IMR-90 (cell line): Measurements from ENCODE around the gene INKA1. TPM values are rescaled to one million over a fixed set of nuclear protein-coding genes. Genes with fewer than 3 reads are reported as not detected.

ENCODE experiments used
- ATAC-seq: fragments of 200-7000 bp; cut with Tn5 transposase; 2 replicates; pipeline ENCODE4 v1.9.1; 2020; ENCODE audit warnings: low read depth, mild to moderate bottlenecking, moderate library complexity
- BruUV-seq: library from RNA; stranded (reverse); fragments of 400-500 nt; replicated peaks from 2 replicates; lab custom pipeline; 2021; lab: Mats Ljungman, UMichigan
- CTCF ChIA-PET: fragments of 300-600 bp; formaldehyde crosslinking; extraction: SDS; loops from one replicate; lab custom pipeline; 2021; ENCODE audit warnings: antibody characterized with exemption; lab: Yijun Ruan, JAX
- POLR2A ChIA-PET: fragments of 300-600 bp; sonication (Branson Sonifier 250); formaldehyde crosslinking; loops from one replicate; lab custom pipeline; 2022; ENCODE audit warnings: antibody characterized with exemption; ENCODE audit not compliant: unreplicated experiment; lab: Charles Lee
- DNase-seq: peaks from one replicate; pipeline ENCODE4 v3.0.0; 2013
- H2AFZ ChIP-seq: replicated peaks from 2 replicates; pipeline ENCODE3; 2013; ENCODE audit warnings: low read length, mild to moderate bottlenecking; ENCODE audit not compliant: poor library complexity
- H2AK5ac ChIP-seq: 2 replicates; pipeline ENCODE4 v1.6.1; 2013; ENCODE audit warnings: low read depth, low read length, inconsistent platforms
- H2AK9ac ChIP-seq: replicated peaks from 2 replicates; pipeline ENCODE3; 2013; ENCODE audit warnings: mild to moderate bottlenecking, low read depth, low read length, moderate library complexity; ENCODE audit not compliant: poor library complexity
- H2BK120ac ChIP-seq: 2 replicates; pipeline ENCODE4 v1.6.1; 2013; ENCODE audit warnings: low read depth, low read length, inconsistent platforms
- H2BK15ac ChIP-seq: 3 replicates; pipeline ENCODE4 v1.6.1; 2013; ENCODE audit warnings: low read depth, low read length, inconsistent platforms
- H2BK20ac ChIP-seq: 2 replicates; pipeline ENCODE4 v1.6.1; 2013; ENCODE audit warnings: low read depth, mild to moderate bottlenecking, inconsistent platforms, low read length, moderate library complexity
- H2BK5ac ChIP-seq: 2 replicates; pipeline ENCODE4 v1.6.1; 2013; ENCODE audit warnings: mild to moderate bottlenecking, low read depth, low read length, inconsistent platforms; ENCODE audit not compliant: poor library complexity, severe bottlenecking
- H3K14ac ChIP-seq: replicated peaks from 2 replicates; pipeline ENCODE4 v1.6.1; 2013; ENCODE audit warnings: low read depth, low read length, inconsistent platforms
- H3K18ac ChIP-seq: 2 replicates; pipeline ENCODE4 v1.6.1; 2013; ENCODE audit warnings: low read depth, low read length, control low read depth
- H3K23ac ChIP-seq: 2 replicates; pipeline ENCODE4 v1.6.1; 2013; ENCODE audit warnings: low read depth, low read length, inconsistent platforms
- H3K27ac ChIP-seq: 2 replicates; pipeline ENCODE4 v1.5.1; 2013; ENCODE audit warnings: mild to moderate bottlenecking, control low read depth, low read length; ENCODE audit not compliant: insufficient read depth
- H3K27me3 ChIP-seq: 2 replicates; pipeline ENCODE4 v1.6.1; 2013; ENCODE audit warnings: low read length; ENCODE audit not compliant: control insufficient read depth, insufficient read depth
- H3K36me3 ChIP-seq: 2 replicates; pipeline ENCODE4 v1.6.1; 2013; ENCODE audit warnings: low read length, mixed read lengths; ENCODE audit not compliant: control insufficient read depth, insufficient read depth
- H3K4ac ChIP-seq: 2 replicates; pipeline ENCODE4 v1.6.1; 2013; ENCODE audit warnings: low read depth, low read length, inconsistent platforms
- H3K4me1 ChIP-seq: 2 replicates; pipeline ENCODE4 v1.6.1; 2013; ENCODE audit warnings: low read length, mixed read lengths; ENCODE audit not compliant: control insufficient read depth, insufficient read depth
- H3K4me2 ChIP-seq: 2 replicates; pipeline ENCODE4 v1.6.1; 2013; ENCODE audit warnings: low read depth, mild to moderate bottlenecking, control low read depth, low read length, moderate library complexity
- H3K4me3 ChIP-seq: 2 replicates; pipeline ENCODE4 v1.5.1; 2013; ENCODE audit warnings: low read depth, mild to moderate bottlenecking, control low read depth, low read length, moderate library complexity; ENCODE audit not compliant: insufficient read depth
- H3K56ac ChIP-seq: 2 replicates; pipeline ENCODE4 v1.6.1; 2013; ENCODE audit warnings: low read length, inconsistent platforms; ENCODE audit not compliant: insufficient read depth; ENCODE audit errors: extremely low read depth
- H3K79me1 ChIP-seq, 2 experiments: 2 replicates each; pipeline ENCODE4 v1.6.1; 2013; ENCODE audit warnings: low read length in 2 of 2, inconsistent platforms in 1 of 2, low read depth in 1 of 2
- H3K9ac ChIP-seq: 2 replicates; pipeline ENCODE4 v1.6.1; 2013; ENCODE audit warnings: low read depth, low read length, control low read depth
- H3K9me1 ChIP-seq: 2 replicates; pipeline ENCODE4 v1.6.1; 2013; ENCODE audit warnings: low read length, inconsistent platforms; ENCODE audit not compliant: insufficient read depth
- H3K9me3 ChIP-seq: 2 replicates; pipeline ENCODE4 v1.6.1; 2013; ENCODE audit warnings: low read length; ENCODE audit not compliant: control insufficient read depth, insufficient read depth
- H4K20me1 ChIP-seq: 2 replicates; pipeline ENCODE4 v1.6.1; 2013; ENCODE audit warnings: low read length, inconsistent platforms; ENCODE audit not compliant: insufficient read depth
- H4K5ac ChIP-seq: 2 replicates; pipeline ENCODE4 v1.6.1; 2013; ENCODE audit warnings: mild to moderate bottlenecking, low read depth, low read length, control low read depth
- H4K8ac ChIP-seq, 2 experiments: 2 replicates each; pipeline ENCODE4 v1.6.1; 2013; ENCODE audit warnings: low read depth in 2 of 2, low read length in 2 of 2, control low read depth in 1 of 2, inconsistent platforms in 1 of 2
- H4K91ac ChIP-seq: 2 replicates; pipeline ENCODE4 v1.6.1; 2013; ENCODE audit warnings: low read depth, low read length, inconsistent platforms; ENCODE audit not compliant: insufficient read depth
- BHLHE40 ChIP-seq: fragments of 150-350 bp; IDR thresholded peaks from 2 replicates; pipeline ENCODE4 v1.6.1; 2016; ENCODE audit warnings: mild to moderate bottlenecking, low read depth, low read length
- CHD1 ChIP-seq: IDR thresholded peaks from 2 replicates; pipeline ENCODE4 v1.6.1; 2012; ENCODE audit warnings: low read depth, low read length, improper control_type of control experiment
- FOS ChIP-seq: fragments of 150-350 bp; IDR thresholded peaks from 2 replicates; pipeline ENCODE4 v1.6.1; 2016; ENCODE audit warnings: low read depth, low read length
- MAFK ChIP-seq: IDR thresholded peaks from 2 replicates; pipeline ENCODE4 v1.6.1; 2012; ENCODE audit warnings: low read depth, low read length, improper control_type of control experiment
- MAZ ChIP-seq: IDR thresholded peaks from 2 replicates; pipeline ENCODE4 v1.6.1; 2012; ENCODE audit warnings: low read depth, mild to moderate bottlenecking, low read length, improper control_type of control experiment, moderate library complexity, borderline replicate concordance
- MXI1 ChIP-seq: IDR thresholded peaks from 2 replicates; pipeline ENCODE4 v1.6.1; 2012; ENCODE audit warnings: low read depth, mild to moderate bottlenecking, low read length, moderate library complexity, borderline replicate concordance
- NFE2L2 ChIP-seq: fragments of 150-350 bp; IDR thresholded peaks from 2 replicates; pipeline ENCODE4 v1.6.1; 2016; ENCODE audit warnings: low read depth, mild to moderate bottlenecking, low read length
- POLR2A ChIP-seq: IDR thresholded peaks from 2 replicates; pipeline ENCODE4 v1.6.1; 2012; ENCODE audit warnings: mild to moderate bottlenecking, low read depth, low read length
- RAD21 ChIP-seq: IDR thresholded peaks from 2 replicates; pipeline ENCODE4 v1.6.1; 2012; ENCODE audit warnings: low read length, improper control_type of control experiment
- RCOR1 ChIP-seq: IDR thresholded peaks from 2 replicates; pipeline ENCODE4 v1.6.1; 2012; ENCODE audit warnings: mild to moderate bottlenecking, low read length, improper control_type of control experiment; ENCODE audit not compliant: insufficient replicate concordance
- SMC3 ChIP-seq: fragments of 150-350 bp; IDR thresholded peaks from 2 replicates; pipeline ENCODE4 v1.6.1; 2016; ENCODE audit warnings: low read depth, mild to moderate bottlenecking, antibody characterized with exemption, low read length, moderate library complexity
- WGBS, 2 experiments: methylation state at CpG; one replicate each; pipeline versions ENCODE4 v1.1.5 to v1.1.7; 2013; ENCODE audit warnings: missing lambda C conversion rate in 2 of 2; ENCODE audit not compliant: insufficient read length in 1 of 2; ENCODE audit errors: extremely low coverage in 2 of 2; 5-methylcytosine and 5-hydroxymethylcytosine counted together
- dilution Hi-C: fragments of 300-500 bp; cut with HindIII; formaldehyde crosslinking; loops from one replicate; pipeline ENCODE4 v1.14.3; 2018; ENCODE audit warnings: low sequenced_read_pairs; ENCODE audit not compliant: unreplicated experiment
- in situ Hi-C: fragments of 300-500 bp; cut with MboI; formaldehyde crosslinking; loops from 3 replicates; pipeline ENCODE4 v1.14.3; 2019; ENCODE audit warnings: low sequenced_read_pairs, inconsistent platforms, mixed read lengths
- intact Hi-C: fragments of 100-400 bp; cut with micrococcal nuclease; formaldehyde crosslinking; loops from 2 replicates; pipeline ENCODE4 v1.10.0; 2022
- polyA plus RNA-seq, 3 experiments: library from polyadenylated mRNA; depleted of rRNA; stranded (reverse); fragments of >200 nt; gene quantifications; 2 replicates each; pipeline ENCODE4 v1.2.3, GENCODE V29; 2012; ENCODE audit warnings: low replicate concordance in 1 of 3
- total RNA-seq: library from RNA; depleted of rRNA; stranded (reverse); fragments of >200 nt; gene quantifications from 2 replicates; pipeline ENCODE4 v1.2.3, GENCODE V29; 2012
- TF ChIP-seq, protein P1 (sequence below): fragments of 150-350 bp; IDR thresholded peaks from 2 replicates; pipeline ENCODE4 v1.6.1; 2016; ENCODE audit warnings: low read depth, mild to moderate bottlenecking, low read length, moderate library complexity, borderline replicate concordance
- TF ChIP-seq, protein P2 (sequence below): conservative IDR thresholded peaks from 2 replicates; pipeline ENCODE4 v1.5.1; 2012; ENCODE audit warnings: mild to moderate bottlenecking, low read depth, low read length, improper control_type of control experiment
- TF ChIP-seq, protein P3 (sequence below): fragments of 150-350 bp; IDR thresholded peaks from 2 replicates; pipeline ENCODE4 v1.6.1; 2017; ENCODE audit warnings: mild to moderate bottlenecking, antibody characterized with exemption, low read length, low read depth

INKA1 gene
- total and polyA plus RNA-seq, 2 of the 4 experiments (the other 2 are of a cell fraction), result 2.3 to 4.5 TPM

DNA sequence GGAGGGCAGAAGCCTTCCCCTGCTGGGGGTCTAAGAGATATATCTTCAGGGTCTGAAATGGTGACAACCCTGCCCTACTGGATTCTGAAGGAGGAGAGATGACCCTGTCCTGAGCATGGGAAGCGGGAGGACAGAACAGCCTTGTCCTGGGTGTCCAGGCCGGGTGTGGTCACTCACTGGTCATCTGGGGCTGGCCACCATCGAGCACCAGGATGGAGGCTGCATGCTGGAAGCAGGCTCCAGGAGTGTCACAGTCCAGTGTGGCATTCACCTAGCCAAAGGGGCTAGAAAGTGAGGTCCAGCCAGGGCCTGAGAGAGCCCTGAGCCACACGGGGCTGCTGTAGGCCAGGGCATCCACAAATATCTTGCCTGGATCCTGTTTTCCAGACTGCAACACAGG is 8.6 kb upstream of the INKA1 start:
- Histone ChIP-seq H2BK15ac (no peak overlapping the region), H3K14ac (no peak overlapping the region), H4K8ac (no peak overlapping the region), H4K20me1 (no peaks in the 10 kb centered on the region), H2AK5ac (no peak overlapping the region), H3K27ac (no peak overlapping the region), H2BK20ac (no peak overlapping the region), H3K36me3 (no peaks in the 10 kb centered on the region), H2BK120ac (no peak overlapping the region), H4K5ac (no peak overlapping the region), H3K79me1 (no peaks in the 10 kb centered on the region), H2BK5ac (no peak overlapping the region), H4K91ac (no peak overlapping the region), H3K27me3 (peaks cover 10% of the 10 kb centered on the region; the same call in 1 of the 2 replicates), H3K23ac (no peak overlapping the region), H3K4me3 (no peak overlapping the region), H3K4me2 (no peak overlapping the region), H3K4ac (no peak overlapping the region), H3K18ac (no peak overlapping the region), H3K4me1 (peaks cover 1% of the 10 kb centered on the region), H3K9me1 (peaks cover 4% of the 10 kb centered on the region; the same call in 1 of the 2 replicates), H3K9me3 (no peaks in the 10 kb centered on the region), H2AFZ (no peak overlapping the region), H3K9ac (no peak overlapping the region), H3K56ac (no peak overlapping the region), H2AK9ac (no peak overlapping the region)
- DNase-seq, result no peak
- no peak for ATAC-seq
- TF ChIP-seq CHD1 (no peak), POLR2A (no peak), FOS (no peak), RAD21 (no peak), MAFK (no peak), MXI1 (no peak), RCOR1 (no peak), NFE2L2 (no peak), MAZ (no peak), BHLHE40 (no peak), SMC3 (no peak)
- TF ChIP-seq, protein P1, sequence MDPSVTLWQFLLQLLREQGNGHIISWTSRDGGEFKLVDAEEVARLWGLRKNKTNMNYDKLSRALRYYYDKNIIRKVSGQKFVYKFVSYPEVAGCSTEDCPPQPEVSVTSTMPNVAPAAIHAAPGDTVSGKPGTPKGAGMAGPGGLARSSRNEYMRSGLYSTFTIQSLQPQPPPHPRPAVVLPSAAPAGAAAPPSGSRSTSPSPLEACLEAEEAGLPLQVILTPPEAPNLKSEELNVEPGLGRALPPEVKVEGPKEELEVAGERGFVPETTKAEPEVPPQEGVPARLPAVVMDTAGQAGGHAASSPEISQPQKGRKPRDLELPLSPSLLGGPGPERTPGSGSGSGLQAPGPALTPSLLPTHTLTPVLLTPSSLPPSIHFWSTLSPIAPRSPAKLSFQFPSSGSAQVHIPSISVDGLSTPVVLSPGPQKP, result no peak
- TF ChIP-seq, protein P2, sequence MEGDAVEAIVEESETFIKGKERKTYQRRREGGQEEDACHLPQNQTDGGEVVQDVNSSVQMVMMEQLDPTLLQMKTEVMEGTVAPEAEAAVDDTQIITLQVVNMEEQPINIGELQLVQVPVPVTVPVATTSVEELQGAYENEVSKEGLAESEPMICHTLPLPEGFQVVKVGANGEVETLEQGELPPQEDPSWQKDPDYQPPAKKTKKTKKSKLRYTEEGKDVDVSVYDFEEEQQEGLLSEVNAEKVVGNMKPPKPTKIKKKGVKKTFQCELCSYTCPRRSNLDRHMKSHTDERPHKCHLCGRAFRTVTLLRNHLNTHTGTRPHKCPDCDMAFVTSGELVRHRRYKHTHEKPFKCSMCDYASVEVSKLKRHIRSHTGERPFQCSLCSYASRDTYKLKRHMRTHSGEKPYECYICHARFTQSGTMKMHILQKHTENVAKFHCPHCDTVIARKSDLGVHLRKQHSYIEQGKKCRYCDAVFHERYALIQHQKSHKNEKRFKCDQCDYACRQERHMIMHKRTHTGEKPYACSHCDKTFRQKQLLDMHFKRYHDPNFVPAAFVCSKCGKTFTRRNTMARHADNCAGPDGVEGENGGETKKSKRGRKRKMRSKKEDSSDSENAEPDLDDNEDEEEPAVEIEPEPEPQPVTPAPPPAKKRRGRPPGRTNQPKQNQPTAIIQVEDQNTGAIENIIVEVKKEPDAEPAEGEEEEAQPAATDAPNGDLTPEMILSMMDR, result no peak
- TF ChIP-seq, protein P3, sequence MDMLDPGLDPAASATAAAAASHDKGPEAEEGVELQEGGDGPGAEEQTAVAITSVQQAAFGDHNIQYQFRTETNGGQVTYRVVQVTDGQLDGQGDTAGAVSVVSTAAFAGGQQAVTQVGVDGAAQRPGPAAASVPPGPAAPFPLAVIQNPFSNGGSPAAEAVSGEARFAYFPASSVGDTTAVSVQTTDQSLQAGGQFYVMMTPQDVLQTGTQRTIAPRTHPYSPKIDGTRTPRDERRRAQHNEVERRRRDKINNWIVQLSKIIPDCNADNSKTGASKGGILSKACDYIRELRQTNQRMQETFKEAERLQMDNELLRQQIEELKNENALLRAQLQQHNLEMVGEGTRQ, result no peak
- BruUV-seq, result no TSS peak
- intact Hi-C loops, result no loop called here
- ChIA-PET POLR2A (no interaction called here), CTCF (no interaction called here)
- 64% methylated on average over 3 of the region's 4 CpGs; no CpG with 5 or more reads in 1 of the 2 experiments for WGBS, 2 experiments
- in situ Hi-C loops, result no loop called here
- dilution Hi-C loops, result no loop called here
